Measurements from ENCODE around the gene DMD. TPM values are rescaled to one million over a fixed set of nuclear protein-coding genes. Genes with fewer than 3 reads are reported as not detected.

The DMD gene
- total and polyA plus RNA-seq, 4 donors: 3.9 to 73.8 (median 11.2) TPM

- no peaks in the 10 kb centered on the region for H3K4me1 ChIP-seq (ENCODE audit: control insufficient read depth in 5 of 5, insufficient read depth in 5 of 5, low read length in 5 of 5)
- H3K27ac ChIP-seq (ENCODE audit: low read depth in 1 of 2, low read length in 1 of 2): no peak overlapping the region
- no peak for ATAC-seq (ENCODE audit: insufficient read depth, low FRiP score)
- WGBS, 2 donors: 19 to 36% methylated on average over 4 of the region's 4 CpGs
- peak in 2 of 3 donors; percentile 55 to 64 for DNase-seq
- no peak overlapping the region for H3K4me3 ChIP-seq
- no peaks in the 10 kb centered on the region for H3K9me3 ChIP-seq (ENCODE audit: control insufficient read depth in 4 of 4, insufficient read depth in 3 of 4, low read length in 3 of 4)
- TF ChIP-seq CTCF (IDR thresholded peaks at IDR 0.05; ENCODE audit: control extremely low read depth, extremely low read depth): no peak
- no peaks in the 10 kb centered on the region for H3K27me3 ChIP-seq (ENCODE audit: control insufficient read depth in 3 of 3, insufficient read depth in 3 of 3, low read length in 2 of 3)
- H3K9ac ChIP-seq (ENCODE audit: insufficient read depth in 1 of 2, low read length in 2 of 2): no peak overlapping the region
- H3K36me3 ChIP-seq (ENCODE audit: control insufficient read depth in 4 of 4, insufficient read depth in 4 of 4, low read length in 4 of 4): no peaks in the 10 kb centered on the region
Observed at GRCh38 chrX:31464306-31464915, 1746.9 kb downstream of the DMD start.

- Histone ChIP-seq H3K9ac (ENCODE audit: insufficient read depth in 1 of 2, low read length in 2 of 2) (no peak overlapping the region), H3K27ac (ENCODE audit: low read depth in 1 of 2, low read length in 1 of 2) (no peak overlapping the region), H3K27me3 (ENCODE audit: control insufficient read depth in 3 of 3, insufficient read depth in 3 of 3, low read length in 2 of 3) (peaks cover 0 to 3% (median 0%) of the 10 kb centered on the region in 3 donors), H3K9me3 (ENCODE audit: control insufficient read depth in 4 of 4, insufficient read depth in 3 of 4, low read length in 3 of 4) (no peaks in the 10 kb centered on the region), H3K4me1 (ENCODE audit: control insufficient read depth in 5 of 5, insufficient read depth in 5 of 5, low read length in 5 of 5) (no peaks in the 10 kb centered on the region), H3K4me3 (no peak overlapping the region), H3K36me3 (ENCODE audit: control insufficient read depth in 4 of 4, insufficient read depth in 4 of 4, low read length in 4 of 4) (no peaks in the 10 kb centered on the region)
- no peak for ATAC-seq (ENCODE audit: insufficient read depth, low FRiP score)
- no peak for TF ChIP-seq CTCF (IDR thresholded peaks at IDR 0.05; ENCODE audit: control extremely low read depth, extremely low read depth)
- no peak for DNase-seq
Observed at GRCh38 chrX:31461266-31461665, 1750.1 kb downstream of the DMD start.

GRCh38 chrX:31459361-31459760 is 1752.0 kb downstream of the DMD start:
- Histone ChIP-seq H3K27me3 (ENCODE audit: control insufficient read depth in 3 of 3, insufficient read depth in 3 of 3, low read length in 2 of 3) (peaks cover 0 to 3% (median 0%) of the 10 kb centered on the region in 3 donors), H3K4me1 (ENCODE audit: control insufficient read depth in 5 of 5, insufficient read depth in 5 of 5, low read length in 5 of 5) (no peaks in the 10 kb centered on the region), H3K36me3 (ENCODE audit: control insufficient read depth in 4 of 4, insufficient read depth in 4 of 4, low read length in 4 of 4) (no peaks in the 10 kb centered on the region), H3K4me3 (no peak overlapping the region), H3K9me3 (ENCODE audit: control insufficient read depth in 4 of 4, insufficient read depth in 3 of 4, low read length in 3 of 4) (no peaks in the 10 kb centered on the region), H3K27ac (ENCODE audit: low read depth in 1 of 2, low read length in 1 of 2) (no peak overlapping the region), H3K9ac (ENCODE audit: insufficient read depth in 1 of 2, low read length in 2 of 2) (no peak overlapping the region)
- no peak for TF ChIP-seq CTCF (IDR thresholded peaks at IDR 0.05; ENCODE audit: control extremely low read depth, extremely low read depth)
- ATAC-seq (ENCODE audit: insufficient read depth, low FRiP score) (no peak), DNase-seq (no peak)
- WGBS, 2 donors: 74 to 89% methylated on average over 5 of the region's 5 CpGs

- H3K9ac ChIP-seq (ENCODE audit: insufficient read depth in 1 of 2, low read length in 2 of 2): no peak overlapping the region
- 54 to 63% methylated on average over 4 of the region's 4 CpGs for WGBS, 2 donors
Observed at GRCh38 chrX:31449965-31450364, 1761.4 kb downstream of the DMD start.

More at GRCh38 chrX:31449965-31450364, 1761.4 kb downstream of the DMD start:
- TF ChIP-seq CTCF (IDR thresholded peaks at IDR 0.05; ENCODE audit: control extremely low read depth, extremely low read depth): no peak
- Histone ChIP-seq H3K27ac (ENCODE audit: low read depth in 1 of 2, low read length in 1 of 2) (no peak overlapping the region), H3K27me3 (ENCODE audit: control insufficient read depth in 3 of 3, insufficient read depth in 3 of 3, low read length in 2 of 3) (peaks cover 0 to 6% (median 0%) of the 10 kb centered on the region in 3 donors), H3K4me1 (ENCODE audit: control insufficient read depth in 5 of 5, insufficient read depth in 5 of 5, low read length in 5 of 5) (no peaks in the 10 kb centered on the region), H3K9me3 (ENCODE audit: control insufficient read depth in 4 of 4, insufficient read depth in 3 of 4, low read length in 3 of 4) (no peaks in the 10 kb centered on the region), H3K4me3 (no peak overlapping the region), H3K36me3 (ENCODE audit: control insufficient read depth in 4 of 4, insufficient read depth in 4 of 4, low read length in 4 of 4) (no peaks in the 10 kb centered on the region)
- no peak for ATAC-seq (ENCODE audit: insufficient read depth, low FRiP score)
- peak in 2 of 3 donors; percentile 33 to 62 for DNase-seq

Measured in lung (tissue), 12 donors.